Thoracic aorta (tissue), 2 donors: ENCODE results near the gene RASL10A. TPM values are rescaled to one million over a fixed set of nuclear protein-coding genes. Genes with fewer than 3 reads are reported as not detected.

Experiments
- ATAC-seq: fragments of 150-250 bp; one replicate; pipeline ENCODE4 v1.8.0; 2017; ENCODE audit warnings: low read depth; ENCODE audit not compliant: insufficient number of reproducible peaks, low FRiP score
- DNase-seq: peaks from one replicate; pipeline ENCODE4 v3.0.0-alpha.2; 2020; ENCODE audit warnings: low spot score
- H3K27ac ChIP-seq, 2 donors: fragments of 200-600 bp; sonication (generic); 1 replicate in 1 of 2; 2 replicates in 1 of 2; pipeline ENCODE4 v1.5.1; 2016; ENCODE audit warnings: mild to moderate bottlenecking in 2 of 2, moderate library complexity in 2 of 2
- H3K27me3 ChIP-seq: fragments of 200-600 bp; sonication (generic); replicated peaks from 2 replicates; pipeline ENCODE4 v1.6.0; 2016; ENCODE audit warnings: mild to moderate bottlenecking; ENCODE audit not compliant: insufficient read depth
- H3K36me3 ChIP-seq: fragments of 200-600 bp; sonication (generic); one replicate; pipeline ENCODE4 v1.5.1; 2016
- H3K4me1 ChIP-seq, 2 donors: fragments of 200-600 bp; sonication (generic); 1 replicate in 1 of 2; 2 replicates in 1 of 2; pipeline versions ENCODE4 v1.5.1 to v1.6.0; 2016; ENCODE audit warnings: low read depth in 2 of 2, mild to moderate bottlenecking in 1 of 2; ENCODE audit not compliant: control insufficient read depth in 1 of 2
- H3K4me3 ChIP-seq: fragments of 200-600 bp; sonication (generic); 2 replicates; pipeline ENCODE4 v1.5.1; 2016; ENCODE audit warnings: mild to moderate bottlenecking
- H3K9me3 ChIP-seq: fragments of 200-600 bp; sonication (generic); 2 replicates; pipeline ENCODE4 v1.5.1; 2016
- CTCF ChIP-seq: fragments of 200-600 bp; sonication (generic); IDR thresholded peaks from one replicate; pipeline ENCODE4 v1.5.1; 2019; ENCODE audit warnings: antibody characterized with exemption
- total RNA-seq, 2 donors: library from RNA; depleted of rRNA; stranded (reverse); fragments of >200 nt; gene quantifications; one replicate each; pipeline versions ENCODE4 v1.1.0 to v1.2.3, GENCODE V29; 2016

RASL10A gene
- total RNA-seq, 2 donors from 2014 or later: 3.4 to 4.1 TPM

DNA sequence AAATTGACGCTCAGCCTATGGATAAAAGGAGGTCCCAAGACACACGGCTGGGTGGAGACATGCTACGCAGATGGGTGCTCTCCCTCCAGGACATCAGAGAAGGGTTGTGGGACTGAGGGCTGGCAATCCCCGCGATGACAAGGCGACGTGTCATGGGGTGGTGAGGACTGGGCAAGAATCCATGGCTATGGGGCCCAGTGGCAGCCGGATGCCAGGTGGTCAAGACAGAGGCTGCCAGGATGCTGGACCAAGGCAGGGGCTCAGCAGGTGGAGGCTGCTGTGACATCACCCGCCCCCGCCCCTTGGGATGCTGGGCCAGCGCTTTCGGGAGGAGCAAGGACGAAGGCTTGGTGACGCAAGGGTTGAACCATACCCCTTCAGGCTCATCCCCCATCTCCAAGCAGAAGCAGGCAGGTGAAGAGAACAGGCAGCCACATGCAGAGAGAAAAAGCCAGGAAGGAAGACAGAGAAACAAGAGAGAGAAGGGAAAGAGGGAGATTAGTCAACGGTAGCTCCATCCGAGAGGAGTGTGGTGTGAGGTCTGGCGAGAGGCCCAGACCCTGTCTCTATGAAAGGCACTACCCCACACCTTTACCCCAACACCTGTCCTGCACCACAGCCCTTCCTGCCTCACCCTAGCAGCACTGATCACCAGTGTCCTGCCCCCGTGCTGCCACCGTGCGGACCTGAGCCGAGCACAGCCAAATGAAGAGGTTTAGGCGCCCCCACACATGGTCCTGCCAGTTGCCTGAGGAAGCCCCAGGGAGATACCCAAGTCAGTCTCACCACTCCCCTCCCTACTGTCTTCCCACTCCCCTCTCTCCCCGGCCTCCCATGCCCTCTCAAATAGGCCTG is 24.1 kb upstream of the RASL10A start:
- peaks cover 45% of the 10 kb centered on the region for H3K36me3 ChIP-seq
- ATAC-seq (no peak), DNase-seq (no peak)
- no peak for TF ChIP-seq CTCF
- H3K4me1 ChIP-seq: peaks cover 0 to 13% of the 10 kb centered on the region in 2 donors
- H3K9me3 ChIP-seq: no peaks in the 10 kb centered on the region
- no peak overlapping the region for H3K4me3 ChIP-seq
- H3K27ac ChIP-seq: no peak overlapping the region
- H3K27me3 ChIP-seq: no peaks in the 10 kb centered on the region

DNA sequence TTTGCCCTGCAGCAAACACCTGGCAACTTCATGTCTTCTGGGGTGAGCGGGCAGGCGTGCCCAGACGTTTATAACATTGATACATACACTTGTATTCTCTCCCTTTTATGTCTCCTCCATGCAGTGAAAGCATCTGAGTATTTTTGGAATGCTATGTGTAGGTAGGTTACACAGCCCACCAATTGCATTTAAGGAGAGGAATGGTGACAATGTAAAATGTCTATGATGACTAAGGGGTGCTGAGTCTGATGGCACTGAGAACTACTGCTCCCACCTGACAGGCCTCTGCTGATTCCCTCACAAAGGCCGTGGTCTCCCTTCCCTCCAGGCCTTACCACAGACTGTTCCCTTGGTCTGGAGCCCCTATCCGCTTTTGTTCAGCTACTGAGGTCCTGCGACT is 22.9 kb upstream of the RASL10A start:
- DNase-seq (no peak), ATAC-seq (no peak)
- Histone ChIP-seq H3K36me3 (peaks cover 45% of the 10 kb centered on the region), H3K27ac (no peak overlapping the region), H3K4me1 (peaks cover 0 to 4% of the 10 kb centered on the region in 2 donors), H3K27me3 (no peaks in the 10 kb centered on the region), H3K4me3 (no peak overlapping the region), H3K9me3 (no peaks in the 10 kb centered on the region)
- no peak for TF ChIP-seq CTCF

DNA sequence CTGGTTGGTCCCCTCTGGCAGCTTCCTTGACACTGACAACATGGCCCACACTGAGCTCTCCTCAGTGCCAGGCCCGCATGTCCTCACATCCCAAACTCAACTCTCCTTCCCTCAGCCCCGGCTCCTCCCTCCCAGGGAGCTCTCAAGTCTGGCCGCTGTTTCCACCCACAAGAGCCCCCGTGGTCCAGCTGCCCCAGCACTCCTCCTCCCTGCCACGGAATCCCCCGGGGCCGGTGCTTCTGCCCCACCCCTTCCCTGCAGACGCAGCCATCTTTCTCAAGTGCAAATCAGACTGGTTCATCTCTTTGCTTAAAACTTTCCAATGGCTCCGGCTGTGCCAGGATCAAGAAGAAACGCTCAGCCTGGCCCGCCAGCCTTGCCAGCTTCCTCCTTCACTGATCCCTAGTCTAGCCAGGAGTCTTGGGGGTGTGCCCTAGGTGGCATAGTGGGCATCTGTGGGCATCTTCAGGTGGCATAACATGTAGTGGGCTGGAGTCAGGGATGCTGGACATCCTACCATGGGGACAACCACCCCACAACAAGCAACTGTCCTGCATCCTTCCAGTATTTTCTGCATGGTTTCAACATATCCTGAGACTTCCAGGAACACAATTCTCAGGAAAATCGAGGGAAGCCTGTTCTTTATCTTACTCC is 22.3 kb upstream of the RASL10A start:
- TF ChIP-seq CTCF: no peak
- H3K4me1 ChIP-seq: no peaks in the 10 kb centered on the region
- no peaks in the 10 kb centered on the region for H3K9me3 ChIP-seq
- DNase-seq (no peak), ATAC-seq (no peak)
- H3K4me3 ChIP-seq: no peak overlapping the region
- no peak overlapping the region for H3K27ac ChIP-seq
- H3K27me3 ChIP-seq: no peaks in the 10 kb centered on the region
- H3K36me3 ChIP-seq: peaks cover 45% of the 10 kb centered on the region

DNA sequence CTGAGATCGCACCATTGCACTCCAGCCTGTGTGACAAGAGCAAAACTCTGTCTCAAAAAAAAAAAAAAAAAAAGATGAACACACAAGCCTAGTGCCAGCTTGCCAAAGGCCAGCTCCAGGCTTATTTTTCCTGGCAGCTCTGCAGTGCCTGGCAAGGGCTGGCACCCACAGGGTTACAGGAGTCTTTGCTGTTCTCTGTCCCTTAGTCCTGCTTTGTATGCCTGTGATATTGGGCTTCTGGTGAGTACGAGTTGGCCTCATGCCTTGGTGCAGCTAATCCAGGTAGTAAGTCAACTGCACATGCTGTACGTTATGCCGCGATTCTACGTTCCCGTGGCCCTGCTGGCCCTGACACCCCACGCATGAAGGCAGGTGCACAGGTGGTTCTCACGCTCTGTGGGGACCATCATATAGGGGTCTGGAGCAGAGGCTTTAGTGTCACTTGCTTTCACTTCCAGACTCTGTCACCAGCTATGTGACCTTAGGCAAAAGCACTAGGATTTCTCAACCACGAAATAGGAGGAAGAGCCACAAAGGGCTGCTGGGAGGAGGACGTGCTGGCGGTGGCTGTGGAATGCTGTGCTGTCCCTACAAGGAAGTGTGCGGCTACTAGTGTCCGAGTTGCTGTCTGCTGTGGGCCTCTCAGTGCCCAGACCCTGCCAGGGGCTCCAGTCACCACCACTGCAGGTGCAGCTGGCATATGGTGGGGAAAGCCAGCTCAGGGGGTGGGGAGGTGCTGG is 21.4 kb upstream of the RASL10A start:
- Histone ChIP-seq H3K27ac (no peak overlapping the region), H3K36me3 (peaks cover 40% of the 10 kb centered on the region), H3K9me3 (no peaks in the 10 kb centered on the region), H3K27me3 (no peaks in the 10 kb centered on the region), H3K4me3 (no peak overlapping the region), H3K4me1 (no peaks in the 10 kb centered on the region)
- ATAC-seq (no peak), DNase-seq (no peak)
- TF ChIP-seq CTCF: no peak

DNA sequence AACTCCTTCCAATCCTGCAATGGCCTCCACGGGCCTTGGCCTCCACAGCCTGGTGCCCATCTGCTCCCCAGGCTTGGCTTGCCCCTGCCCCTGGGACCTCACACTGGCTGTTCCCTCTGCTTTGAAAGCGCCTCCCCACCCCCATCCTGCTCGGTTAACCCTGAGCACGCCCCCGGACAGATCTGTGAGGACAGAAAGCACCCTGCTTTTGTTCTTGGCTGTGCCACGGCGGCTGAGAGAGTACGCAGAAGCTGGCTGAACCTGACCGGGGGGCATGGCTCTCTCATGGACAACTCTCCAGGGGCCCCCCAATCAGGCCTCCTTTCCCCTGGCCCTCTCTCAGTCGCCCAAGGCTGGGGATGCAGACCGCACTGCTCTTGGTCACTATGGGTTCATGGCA is 20.2 kb upstream of the RASL10A start:
- TF ChIP-seq CTCF: no peak
- H3K36me3 ChIP-seq: peaks cover 30% of the 10 kb centered on the region
- no peak overlapping the region for H3K27ac ChIP-seq

More for the DNA sequence above, 20.2 kb upstream of the RASL10A start:
- H3K9me3 ChIP-seq: no peaks in the 10 kb centered on the region
- no peak overlapping the region for H3K4me3 ChIP-seq
- no peaks in the 10 kb centered on the region for H3K27me3 ChIP-seq
- no peaks in the 10 kb centered on the region for H3K4me1 ChIP-seq
- ATAC-seq: no peak
- no peak for DNase-seq
